ENCODE results near the gene ARHGAP24.
"Not testable (repeated sequence)": the region's sequence is repeated elsewhere in the genome, so short reads cannot be mapped to it uniquely, and the experiment has no call there.

Gene ARHGAP24

GRCh38 chr4:85650908-85651307 is 176.0 kb downstream of the ARHGAP24 start:
- no peak for DNase-seq (ENCODE audit: low read depth, low spot score)

- DNase-seq (ENCODE audit: low read depth, low spot score): no peak
Measured at GRCh38 chr4:85656759-85657505, 182.0 kb downstream of the ARHGAP24 start.

DNA sequence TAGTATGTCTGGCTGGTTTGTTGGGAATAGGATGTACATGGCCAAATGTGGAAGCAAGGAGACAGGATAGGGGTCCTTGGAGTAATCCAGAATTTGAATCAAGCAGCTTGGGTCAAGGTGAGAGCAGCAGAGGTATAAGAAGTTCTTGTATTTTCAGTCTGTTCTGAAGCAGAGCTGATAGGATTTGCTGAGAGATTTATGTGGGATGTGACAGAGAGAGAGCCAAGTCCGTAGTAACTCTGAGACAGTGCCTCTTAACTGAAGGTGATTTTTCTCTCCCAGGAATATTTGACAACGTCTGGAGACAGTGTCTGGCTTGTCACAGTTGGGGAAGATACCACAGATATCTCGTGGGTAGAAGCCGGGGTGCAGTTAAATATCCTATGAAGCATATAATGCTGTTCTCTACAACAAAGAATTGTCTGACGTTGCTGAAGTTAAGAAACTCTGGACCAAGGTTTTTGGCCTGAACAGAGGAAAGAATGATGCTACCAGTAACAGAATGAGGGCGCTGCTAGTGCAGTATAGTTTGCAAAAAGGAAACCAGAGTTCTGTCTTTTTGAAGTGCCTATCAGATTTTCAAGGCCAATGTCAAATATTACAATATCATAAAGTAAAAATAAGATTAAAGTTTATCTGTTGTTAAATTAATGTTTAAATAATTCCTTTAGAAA is 184.0 kb downstream of the ARHGAP24 start:
- DNase-seq (ENCODE audit: low read depth, low spot score): no peak

GRCh38 chr4:85659610-85660218 is 184.8 kb downstream of the ARHGAP24 start:
- DNase-seq (ENCODE audit: low read depth, low spot score): no peak

- DNase-seq (ENCODE audit: low read depth, low spot score): not testable (repeated sequence)
Measured at GRCh38 chr4:85666625-85667024, 191.7 kb downstream of the ARHGAP24 start.

GRCh38 chr4:85669204-85669603 is 194.3 kb downstream of the ARHGAP24 start:
- DNase-seq (ENCODE audit: low read depth, low spot score): no peak

- no peak for DNase-seq (ENCODE audit: low read depth, low spot score)
Measured at GRCh38 chr4:85669992-85670548, 195.1 kb downstream of the ARHGAP24 start.

DNA sequence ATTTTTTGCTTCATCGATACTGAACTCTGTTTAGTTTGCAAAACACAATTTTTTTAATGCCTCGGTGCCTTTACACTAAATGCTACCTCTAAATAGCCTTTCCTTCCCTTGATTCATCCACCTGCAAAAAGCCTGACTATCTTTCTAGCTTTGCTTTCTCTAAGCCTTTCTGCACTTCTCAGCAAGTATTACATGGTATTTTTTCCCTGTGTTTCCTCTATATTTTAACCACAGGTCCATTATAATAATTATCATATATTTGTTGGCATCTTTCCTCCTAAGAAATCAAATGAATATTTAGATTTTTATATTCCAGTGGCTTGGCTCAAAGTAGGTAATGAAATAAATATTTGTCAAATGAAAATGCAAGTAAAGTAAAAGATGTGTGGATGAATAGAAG is 196.2 kb downstream of the ARHGAP24 start:
- no peak for DNase-seq (ENCODE audit: low read depth, low spot score)

DNA sequence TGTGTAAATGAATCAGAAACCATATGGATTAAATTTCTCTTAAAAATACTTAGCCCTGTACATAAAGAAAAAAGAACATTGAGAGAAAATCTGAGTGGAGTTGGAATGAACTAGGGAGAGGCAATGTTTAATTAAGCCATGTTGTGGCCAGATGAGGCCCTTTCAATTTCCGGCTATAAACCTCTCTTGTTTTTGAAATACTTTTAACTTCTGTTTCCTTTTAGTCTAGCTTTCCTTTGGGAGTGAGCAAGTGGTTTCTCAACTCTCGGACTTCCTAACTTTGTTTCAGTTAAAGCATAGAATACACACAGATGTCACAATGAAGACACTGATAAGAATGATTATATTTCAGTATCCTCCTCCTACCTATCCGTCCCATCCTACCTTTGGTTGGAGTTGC is 197.2 kb downstream of the ARHGAP24 start:
- no peak for DNase-seq (ENCODE audit: low read depth, low spot score)

DNA sequence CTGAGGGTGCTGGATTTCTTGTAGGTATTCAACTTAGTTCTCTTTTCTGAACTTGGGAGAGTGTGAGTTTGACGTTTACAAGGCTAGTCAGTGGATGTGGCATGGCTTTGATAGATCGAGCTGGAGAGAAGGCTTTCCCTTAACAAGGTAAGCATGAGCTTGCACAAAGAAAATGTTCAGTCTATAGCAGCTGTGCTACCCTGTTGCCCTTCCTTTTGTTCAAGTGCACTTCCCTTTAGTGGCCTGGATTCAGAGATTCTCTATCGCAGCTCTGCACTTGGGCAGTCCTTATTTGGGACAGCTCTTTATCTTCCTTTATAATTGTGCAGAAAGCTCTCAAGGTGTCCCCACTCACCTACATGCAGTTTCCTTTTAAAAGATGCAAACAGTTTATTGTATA is 198.0 kb downstream of the ARHGAP24 start:
- no peak for DNase-seq (ENCODE audit: low read depth, low spot score)

DNA sequence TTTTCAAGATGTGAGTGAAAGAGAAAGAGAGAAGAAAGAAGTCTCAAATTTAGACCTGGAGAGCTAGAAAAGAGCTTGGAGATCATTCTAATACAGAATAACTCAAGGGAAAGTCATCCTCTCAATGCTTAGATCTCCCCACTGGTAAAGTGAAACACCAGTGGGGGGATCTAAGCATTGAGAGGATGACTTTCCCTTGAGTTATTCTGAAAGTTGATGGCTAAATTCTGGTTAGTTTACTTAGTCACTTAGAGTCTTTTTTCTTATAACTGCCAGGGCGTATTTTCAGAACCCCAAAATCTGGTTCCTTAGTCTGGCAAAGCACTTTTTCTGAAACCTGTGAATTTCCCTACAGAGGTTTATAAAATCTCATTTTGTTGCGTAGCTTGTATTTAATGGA is 198.6 kb downstream of the ARHGAP24 start:
- no peak for DNase-seq (ENCODE audit: low read depth, low spot score)

GRCh38 chr4:85675076-85676049 is 200.4 kb downstream of the ARHGAP24 start:
- no peak for DNase-seq (ENCODE audit: low read depth, low spot score)

- no peak for DNase-seq (ENCODE audit: low read depth, low spot score)
Measured at GRCh38 chr4:85676050-85676425, 201.1 kb downstream of the ARHGAP24 start.

- no peak for DNase-seq (ENCODE audit: low read depth, low spot score)
Measured at GRCh38 chr4:85676850-85677590, 202.1 kb downstream of the ARHGAP24 start.

- DNase-seq (ENCODE audit: low read depth, low spot score): peak; percentile 63
Measured at GRCh38 chr4:85681221-85681657, 206.3 kb downstream of the ARHGAP24 start.

DNA sequence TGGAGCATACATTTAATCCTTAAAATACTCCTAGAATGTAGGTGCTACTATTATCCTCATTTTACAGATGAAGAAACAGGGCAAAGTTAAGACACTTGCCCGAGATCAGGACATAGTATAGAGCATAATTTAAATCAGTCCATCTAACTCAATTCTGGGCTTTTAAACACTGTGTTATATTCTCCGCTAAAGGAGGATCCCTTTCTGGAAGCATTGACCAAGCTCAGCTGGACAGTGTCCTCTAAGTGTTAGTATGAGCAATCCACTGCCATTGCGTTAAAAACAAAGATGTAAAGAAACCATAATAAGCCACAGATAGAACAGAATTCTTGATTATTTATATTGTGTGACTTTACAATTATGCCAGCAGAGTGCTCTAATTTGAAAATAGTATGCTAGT is 207.0 kb downstream of the ARHGAP24 start:
- DNase-seq (ENCODE audit: low read depth, low spot score): no peak

DNA sequence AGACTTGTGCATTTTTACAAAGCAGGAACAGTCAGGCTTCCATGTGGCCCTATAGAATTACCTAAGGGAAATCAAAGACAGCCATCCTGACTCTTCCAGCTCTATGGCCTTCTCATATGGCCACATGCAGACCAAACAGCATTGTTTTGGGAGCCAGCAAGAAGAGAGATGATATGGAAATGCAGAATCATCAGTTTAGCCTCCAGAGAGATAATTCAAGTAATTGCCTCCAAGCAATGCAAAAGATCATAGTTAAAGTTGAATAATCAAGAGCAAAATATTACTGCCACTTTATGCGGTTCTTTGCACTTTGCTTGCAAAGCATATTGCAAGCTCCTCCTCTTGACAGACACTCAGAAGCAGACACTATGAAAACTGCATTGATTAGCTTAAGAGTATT is 207.4 kb downstream of the ARHGAP24 start:
- DNase-seq (ENCODE audit: low read depth, low spot score): no peak

DNA sequence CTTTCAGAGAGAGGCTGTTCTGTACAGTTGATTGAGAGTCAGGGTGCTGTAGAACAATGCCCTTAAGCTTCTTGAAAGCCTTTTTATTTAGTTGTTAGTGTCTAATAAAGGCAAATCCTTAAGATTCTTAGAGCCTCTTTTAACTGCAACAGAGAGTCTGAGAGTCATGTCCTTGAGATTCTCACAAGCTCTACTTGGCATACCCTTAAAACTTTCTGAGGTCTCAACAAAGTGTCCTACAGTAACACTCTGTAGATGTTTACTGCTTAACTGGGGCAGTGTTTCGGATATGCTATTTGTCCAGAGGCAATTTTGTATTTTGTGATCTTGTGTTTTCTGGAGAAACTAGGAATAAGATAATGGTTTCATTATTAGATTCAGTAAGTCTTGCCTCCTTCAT is 209.7 kb downstream of the ARHGAP24 start:
- no peak for DNase-seq (ENCODE audit: low read depth, low spot score)

- no peak for DNase-seq (ENCODE audit: low read depth, low spot score)
Measured at GRCh38 chr4:85686398-85686797, 211.4 kb downstream of the ARHGAP24 start.

- no peak for DNase-seq (ENCODE audit: low read depth, low spot score)
Measured at GRCh38 chr4:85688055-85688740, 213.2 kb downstream of the ARHGAP24 start.

Measured in smooth muscle cell of the brain vasculature (primary cell).